ENCODE measurements around the gene MRPS22.

- TF ChIP-seq CTCF (IDR thresholded peaks at IDR 0.05) (no peak), POLR2A (IDR thresholded peaks at IDR 0.05) (no peak)
These were observed 50.3 kb downstream of the MRPS22 start for GRCh38 chr3:139394116-139394515.
